Measurements from ENCODE around the gene SLAIN1.

SLAIN1 gene

DNA sequence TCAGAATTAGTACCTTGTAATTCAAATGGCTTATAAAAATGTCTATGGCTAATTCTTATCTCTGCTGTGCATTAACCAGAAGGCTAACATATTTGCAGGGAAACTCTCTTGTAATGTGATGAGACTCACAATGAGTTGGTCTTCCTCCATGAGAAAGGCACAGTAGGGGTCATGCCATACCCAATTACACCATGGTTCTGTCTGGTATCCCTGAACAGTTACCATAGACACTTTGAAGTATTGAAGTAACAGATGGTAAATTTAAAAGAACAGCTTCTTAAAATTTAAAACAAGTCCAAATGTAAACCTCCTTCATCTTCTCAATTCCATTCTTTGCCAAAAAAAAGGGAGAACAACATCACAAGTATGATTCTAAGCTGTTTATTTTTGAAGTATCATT is 22.6 kb upstream of the SLAIN1 start:
- TF ChIP-seq, protein P1, sequence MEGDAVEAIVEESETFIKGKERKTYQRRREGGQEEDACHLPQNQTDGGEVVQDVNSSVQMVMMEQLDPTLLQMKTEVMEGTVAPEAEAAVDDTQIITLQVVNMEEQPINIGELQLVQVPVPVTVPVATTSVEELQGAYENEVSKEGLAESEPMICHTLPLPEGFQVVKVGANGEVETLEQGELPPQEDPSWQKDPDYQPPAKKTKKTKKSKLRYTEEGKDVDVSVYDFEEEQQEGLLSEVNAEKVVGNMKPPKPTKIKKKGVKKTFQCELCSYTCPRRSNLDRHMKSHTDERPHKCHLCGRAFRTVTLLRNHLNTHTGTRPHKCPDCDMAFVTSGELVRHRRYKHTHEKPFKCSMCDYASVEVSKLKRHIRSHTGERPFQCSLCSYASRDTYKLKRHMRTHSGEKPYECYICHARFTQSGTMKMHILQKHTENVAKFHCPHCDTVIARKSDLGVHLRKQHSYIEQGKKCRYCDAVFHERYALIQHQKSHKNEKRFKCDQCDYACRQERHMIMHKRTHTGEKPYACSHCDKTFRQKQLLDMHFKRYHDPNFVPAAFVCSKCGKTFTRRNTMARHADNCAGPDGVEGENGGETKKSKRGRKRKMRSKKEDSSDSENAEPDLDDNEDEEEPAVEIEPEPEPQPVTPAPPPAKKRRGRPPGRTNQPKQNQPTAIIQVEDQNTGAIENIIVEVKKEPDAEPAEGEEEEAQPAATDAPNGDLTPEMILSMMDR (IDR thresholded peaks at IDR 0.05; ENCODE audit: low read depth, low read length) = no peak
- TF ChIP-seq MYC (IDR thresholded peaks at IDR 0.05; ENCODE audit: low read depth, low read length) (no peak), POLR2A (IDR thresholded peaks at IDR 0.05; ENCODE audit: extremely low read depth, insufficient read length) (no peak)
- TF ChIP-seq, protein P2, sequence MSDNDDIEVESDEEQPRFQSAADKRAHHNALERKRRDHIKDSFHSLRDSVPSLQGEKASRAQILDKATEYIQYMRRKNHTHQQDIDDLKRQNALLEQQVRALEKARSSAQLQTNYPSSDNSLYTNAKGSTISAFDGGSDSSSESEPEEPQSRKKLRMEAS (IDR thresholded peaks at IDR 0.05; ENCODE audit: low read depth, low read length) = no peak
- no peak overlapping the region for H3K4me3 ChIP-seq (ENCODE audit: low read depth, low read length)
- DNase-seq (ENCODE audit: low read depth) = no peak

DNA sequence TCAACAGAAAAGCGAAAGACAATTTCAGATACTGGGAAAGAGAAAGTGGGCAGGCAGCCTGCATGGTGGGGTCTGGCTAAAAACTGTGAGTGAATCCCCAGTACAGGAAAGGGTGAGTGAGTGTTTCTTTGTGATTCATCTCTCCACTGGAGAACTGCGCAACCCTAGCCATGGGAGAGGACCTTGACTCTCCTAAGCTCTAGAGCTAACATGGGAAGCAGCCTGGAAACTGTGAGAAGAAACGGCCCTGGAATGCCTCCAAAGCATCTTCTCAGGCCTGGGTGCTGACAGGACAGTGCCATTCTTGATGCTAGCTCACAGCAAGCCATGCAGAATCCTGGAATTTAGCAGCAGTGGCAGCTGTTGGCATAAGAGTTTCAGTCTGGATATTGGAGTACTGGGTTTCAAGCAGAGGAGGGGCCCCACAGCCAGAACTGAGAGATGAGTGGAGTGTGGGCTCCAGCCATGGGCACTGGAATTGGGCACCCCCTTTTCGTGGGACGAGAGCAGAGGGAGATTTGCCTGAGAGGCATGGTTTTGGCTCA is 18.7 kb upstream of the SLAIN1 start:
- TF ChIP-seq, protein P1 (IDR thresholded peaks at IDR 0.05; ENCODE audit: low read depth, low read length) = no peak
- no peak for TF ChIP-seq POLR2A (IDR thresholded peaks at IDR 0.05; ENCODE audit: extremely low read depth, insufficient read length)
- no peak for TF ChIP-seq MYC (IDR thresholded peaks at IDR 0.05; ENCODE audit: low read depth, low read length)
- TF ChIP-seq, protein P2 (IDR thresholded peaks at IDR 0.05; ENCODE audit: low read depth, low read length) = no peak
- H3K4me3 ChIP-seq (ENCODE audit: low read depth, low read length) = no peak overlapping the region
- no peak for DNase-seq (ENCODE audit: low read depth)

DNA sequence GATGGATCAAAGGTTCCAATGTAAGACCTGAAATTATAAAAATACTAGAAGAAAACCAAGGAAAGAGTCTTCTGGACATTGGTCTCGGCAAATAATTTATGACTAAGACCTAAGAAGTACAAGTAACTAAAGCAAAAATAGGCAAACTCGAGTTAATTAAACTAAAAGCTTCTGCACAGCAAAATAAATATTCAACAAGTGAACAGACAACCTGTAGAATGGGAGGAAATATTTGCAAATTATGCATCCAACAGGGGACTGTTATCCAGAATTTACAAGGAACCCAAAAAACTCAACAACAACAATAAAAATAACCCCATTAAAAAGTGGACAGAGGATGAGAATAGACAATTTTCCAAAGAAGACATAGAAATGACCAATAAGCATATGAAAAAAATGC is 9.7 kb upstream of the SLAIN1 start:
- no peak for TF ChIP-seq POLR2A (IDR thresholded peaks at IDR 0.05; ENCODE audit: extremely low read depth, insufficient read length)
- TF ChIP-seq, protein P1 (IDR thresholded peaks at IDR 0.05; ENCODE audit: low read depth, low read length) = no peak
- no peak for DNase-seq (ENCODE audit: low read depth)
- H3K4me3 ChIP-seq (ENCODE audit: low read depth, low read length) = no peak overlapping the region

DNA sequence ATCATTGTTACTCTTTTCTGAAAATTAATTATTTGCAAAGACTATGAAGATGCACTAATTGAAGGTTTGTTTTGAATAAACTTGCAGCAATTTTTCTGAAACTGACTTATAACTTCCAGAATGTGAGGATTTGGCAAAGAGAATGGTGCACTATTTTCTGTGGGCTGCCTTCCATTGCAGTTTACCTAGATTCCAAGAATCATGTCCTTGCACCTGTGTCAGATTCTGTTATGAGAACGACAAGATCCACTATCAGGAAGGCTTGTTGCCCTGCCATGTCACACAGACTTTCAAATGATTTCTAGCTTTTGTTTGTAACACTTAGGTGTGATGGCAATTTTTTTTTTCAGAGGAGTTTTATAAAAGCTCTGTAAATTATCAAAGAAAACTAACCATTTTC is 5.6 kb upstream of the SLAIN1 start:
- no peak for TF ChIP-seq MYC (IDR thresholded peaks at IDR 0.05; ENCODE audit: low read depth, low read length)
- TF ChIP-seq POLR2A (IDR thresholded peaks at IDR 0.05; ENCODE audit: extremely low read depth, insufficient read length) = no peak
- TF ChIP-seq, protein P2 (IDR thresholded peaks at IDR 0.05; ENCODE audit: low read depth, low read length) = no peak
- TF ChIP-seq, protein P1 (IDR thresholded peaks at IDR 0.05; ENCODE audit: low read depth, low read length) = no peak
- H3K4me3 ChIP-seq (ENCODE audit: low read depth, low read length) = no peak overlapping the region
- no peak for DNase-seq (ENCODE audit: low read depth)

DNA sequence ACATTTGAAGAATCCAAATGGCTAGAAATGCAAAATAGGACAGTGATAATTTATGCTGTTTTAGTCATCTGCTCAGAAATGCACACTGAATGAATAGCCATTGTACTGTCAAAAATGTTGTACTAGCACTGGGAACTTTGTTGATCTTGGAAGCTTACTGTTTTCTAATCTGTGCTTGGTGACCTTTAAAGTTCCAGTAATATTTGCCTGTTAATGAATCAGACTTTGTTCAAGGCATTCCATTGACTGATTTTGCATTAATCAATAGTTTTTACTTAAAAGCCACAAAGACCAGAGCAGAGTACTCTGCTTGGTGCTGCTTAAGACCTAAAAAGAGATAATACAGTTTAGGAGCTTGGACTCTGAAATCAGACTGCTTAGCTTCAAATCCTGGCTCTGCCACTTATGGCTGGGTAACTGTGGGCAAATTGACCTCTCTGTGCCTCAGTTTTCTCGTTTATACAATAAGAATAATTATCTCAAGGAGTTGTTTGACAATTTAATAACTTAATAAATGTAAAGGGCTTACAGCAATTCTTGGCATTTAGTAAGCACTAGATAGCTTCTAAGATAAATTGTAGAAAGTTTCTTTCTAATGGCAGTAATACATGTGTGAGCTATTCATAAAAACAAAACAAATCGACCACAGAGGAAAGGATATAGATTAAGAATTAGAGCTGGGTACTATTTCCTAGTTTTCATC is 4.6 kb upstream of the SLAIN1 start:
- H3K4me3 ChIP-seq (ENCODE audit: low read depth, low read length) = no peak overlapping the region
- TF ChIP-seq, protein P2 (IDR thresholded peaks at IDR 0.05; ENCODE audit: low read depth, low read length) = no peak
- TF ChIP-seq, protein P1 (IDR thresholded peaks at IDR 0.05; ENCODE audit: low read depth, low read length) = no peak
- TF ChIP-seq POLR2A (IDR thresholded peaks at IDR 0.05; ENCODE audit: extremely low read depth, insufficient read length) (no peak), MYC (IDR thresholded peaks at IDR 0.05; ENCODE audit: low read depth, low read length) (no peak)
- no peak for DNase-seq (ENCODE audit: low read depth)

Measured in NB4 (cell line).